ENCODE measurements around the gene PPP4C. TPM values are rescaled to one million over a fixed set of nuclear protein-coding genes. Genes with fewer than 3 reads are reported as not detected.

The PPP4C gene
- total and polyA plus RNA-seq, 2 of the 8 experiments (the other 6 are each of a cell fraction or from before 2014, with no cell fraction given), result 148 to 298 TPM

- TF ChIP-seq EGR1 (IDR thresholded peaks at IDR 0.05; ENCODE audit: borderline replicate concordance, low read depth, low read length) (no peak), SAP30 (IDR thresholded peaks at IDR 0.05; ENCODE audit: insufficient read depth, insufficient replicate concordance, low read length) (no peak), RFX5 (IDR thresholded peaks at IDR 0.05; ENCODE audit: borderline replicate concordance, low read depth, low read length) (no peak), NANOG (IDR thresholded peaks at IDR 0.05; ENCODE audit: insufficient read depth, low read depth, low read length, poor library complexity, severe bottlenecking) (no peak), ATF3 (IDR thresholded peaks at IDR 0.05; ENCODE audit: insufficient read depth, low read depth, low read length) (no peak)
These were observed 28.3 kb downstream of the PPP4C start (continued) for GRCh38 chr16:30104090-30104489.
